OCI-LY1 (cell line): Measurements from ENCODE around the gene CYB5RL.

Experiments used
- H2AFZ ChIP-seq: fragments of 200-600 bp; sonication (generic), shearing (Covaris generic); 2 replicates; pipeline ENCODE4 v1.6.0; 2014; ENCODE audit warnings: antibody characterized with exemption, mild to moderate bottlenecking, low read length
- H3F3A ChIP-seq: fragments of 200-600 bp; sonication (generic), shearing (Covaris generic); 2 replicates; pipeline ENCODE4 v1.6.0; 2014; ENCODE audit warnings: mild to moderate bottlenecking, antibody characterized with exemption, low read length, moderate library complexity; ENCODE audit not compliant: insufficient read depth
- H3K27ac ChIP-seq: fragments of 200-600 bp; sonication (generic); 2 replicates; pipeline ENCODE4 v1.5.1; 2014; ENCODE audit warnings: low read length, mixed run types, mild to moderate bottlenecking, low read depth; ENCODE audit not compliant: poor library complexity, severe bottlenecking
- H3K27me3 ChIP-seq: fragments of 200-600 bp; sonication (generic); 2 replicates; pipeline ENCODE4 v1.6.0; 2014; ENCODE audit warnings: antibody characterized with exemption, mild to moderate bottlenecking, low read length, moderate library complexity; ENCODE audit not compliant: insufficient read depth
- H3K36me3 ChIP-seq: fragments of 200-600 bp; sonication (generic); 2 replicates; pipeline ENCODE4 v1.6.1; 2014; ENCODE audit warnings: mild to moderate bottlenecking, antibody characterized with exemption, low read length, moderate library complexity, mixed read lengths; ENCODE audit not compliant: insufficient read depth
- H3K4me1 ChIP-seq: fragments of 200-600 bp; sonication (generic); 2 replicates; pipeline ENCODE4 v1.5.1; 2014; ENCODE audit warnings: mild to moderate bottlenecking, low read length, moderate library complexity; ENCODE audit not compliant: insufficient read depth, severe bottlenecking
- H3K4me2 ChIP-seq: fragments of 200-600 bp; sonication (generic), shearing (Covaris generic); 2 replicates; pipeline ENCODE4 v1.6.1; 2014; ENCODE audit warnings: low read length
- H3K4me3 ChIP-seq: fragments of 200-600 bp; sonication (generic); 2 replicates; pipeline ENCODE4 v1.5.1; 2014; ENCODE audit warnings: low read length, low read depth, mild to moderate bottlenecking, mixed read lengths; ENCODE audit not compliant: poor library complexity, severe bottlenecking
- H3K79me2 ChIP-seq: fragments of 200-600 bp; shearing (Covaris generic); 2 replicates; pipeline ENCODE4 v1.6.1; 2016; ENCODE audit warnings: mixed run types, low read length, mixed read lengths; ENCODE audit not compliant: insufficient read depth
- H3K9ac ChIP-seq: fragments of 200-600 bp; sonication (generic), shearing (Covaris generic); 2 replicates; pipeline ENCODE4 v1.6.1; 2014; ENCODE audit warnings: mild to moderate bottlenecking, low read length, mixed read lengths
- H3K9me2 ChIP-seq: fragments of 200-600 bp; sonication (generic), shearing (Covaris generic); 2 replicates; pipeline ENCODE4 v1.6.1; 2014; ENCODE audit warnings: low read depth, mild to moderate bottlenecking, low read length, mixed read lengths
- H3K9me3 ChIP-seq: fragments of 200-600 bp; shearing (Covaris generic); 2 replicates; pipeline ENCODE4 v1.6.1; 2014; ENCODE audit warnings: low read length, mixed read lengths
- H4K20me1 ChIP-seq: fragments of 200-600 bp; sonication (generic), shearing (Covaris generic); 2 replicates; pipeline ENCODE4 v1.6.0; 2016; ENCODE audit warnings: mild to moderate bottlenecking, low read length; ENCODE audit not compliant: insufficient read depth
- CTCF ChIP-seq: fragments of 200-600 bp; sonication (generic), shearing (Covaris generic); IDR thresholded peaks from 2 replicates; pipeline ENCODE4 v1.5.1; 2017; ENCODE audit warnings: mild to moderate bottlenecking, antibody characterized with exemption, low read length, moderate library complexity, mixed read lengths
- EZH2 ChIP-seq: fragments of 200-600 bp; sonication (generic), shearing (Covaris generic); IDR thresholded peaks from 2 replicates; pipeline ENCODE4 v1.8.0; 2017; ENCODE audit warnings: borderline replicate concordance, mixed run types, mild to moderate bottlenecking, antibody characterized with exemption, low read length, moderate library complexity, mixed read lengths

The CYB5RL gene

GRCh38 chr1:54191525-54191924, 8.3 kb downstream of the CYB5RL start:
- Histone ChIP-seq H2AFZ (no peak overlapping the region), H3K36me3 (peaks cover 62% of the 10 kb centered on the region), H3K79me2 (no peaks in the 10 kb centered on the region), H3K9me3 (no peaks in the 10 kb centered on the region), H3K9ac (no peak overlapping the region), H3K9me2 (no peaks in the 10 kb centered on the region), H3K4me1 (no peaks in the 10 kb centered on the region), H3K4me3 (no peak overlapping the region), H3K4me2 (no peak overlapping the region), H4K20me1 (no peaks in the 10 kb centered on the region), H3K27me3 (no peaks in the 10 kb centered on the region), H3K27ac (no peak overlapping the region), H3F3A (no peaks in the 10 kb centered on the region)
- no peak for TF ChIP-seq EZH2
- no peak for TF ChIP-seq CTCF

GRCh38 chr1:54190526-54190925, 9.3 kb downstream of the CYB5RL start:
- H3K4me2 ChIP-seq = no peak overlapping the region
- H4K20me1 ChIP-seq = no peaks in the 10 kb centered on the region
- no peaks in the 10 kb centered on the region for H3K9me3 ChIP-seq
- no peaks in the 10 kb centered on the region for H3K27me3 ChIP-seq
- H3K9me2 ChIP-seq = no peaks in the 10 kb centered on the region
- H3K36me3 ChIP-seq = peaks cover 68% of the 10 kb centered on the region
- no peak overlapping the region for H2AFZ ChIP-seq
- no peak overlapping the region for H3K9ac ChIP-seq
- H3K4me1 ChIP-seq = no peaks in the 10 kb centered on the region
- H3F3A ChIP-seq = no peaks in the 10 kb centered on the region
- no peaks in the 10 kb centered on the region for H3K79me2 ChIP-seq
- H3K27ac ChIP-seq = no peak overlapping the region
- H3K4me3 ChIP-seq = no peak overlapping the region
- TF ChIP-seq CTCF (no peak), EZH2 (no peak)

DNA sequence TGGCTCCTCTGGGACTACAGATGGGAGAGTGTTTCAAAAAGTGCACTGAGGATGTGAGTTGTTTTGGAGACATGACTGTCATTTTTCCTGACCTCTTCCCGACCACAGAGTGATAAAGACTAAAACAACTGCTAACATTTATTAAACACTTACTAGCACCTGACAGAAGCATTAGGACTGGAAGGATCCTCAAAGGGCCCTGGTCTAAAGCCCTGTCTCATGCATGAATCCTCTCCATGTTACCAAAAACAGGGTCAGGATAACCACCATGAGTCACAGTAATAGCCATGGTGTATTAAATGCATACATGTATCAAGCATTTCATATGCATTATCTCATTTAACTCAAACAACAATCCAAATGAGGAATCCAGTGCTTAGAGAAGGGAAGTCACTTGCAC, 11.5 kb downstream of the CYB5RL start:
- Histone ChIP-seq H3K27me3 (no peaks in the 10 kb centered on the region), H3K79me2 (no peaks in the 10 kb centered on the region), H3K4me2 (no peak overlapping the region), H3K9me3 (no peaks in the 10 kb centered on the region), H3F3A (no peaks in the 10 kb centered on the region), H2AFZ (no peak overlapping the region), H3K4me3 (no peak overlapping the region), H3K9ac (no peak overlapping the region), H4K20me1 (no peaks in the 10 kb centered on the region), H3K9me2 (no peaks in the 10 kb centered on the region), H3K36me3 (peaks cover 67% of the 10 kb centered on the region), H3K27ac (no peak overlapping the region), H3K4me1 (no peaks in the 10 kb centered on the region)
- TF ChIP-seq CTCF = no peak
- no peak for TF ChIP-seq EZH2
